Ramos (cell line): ENCODE data around the gene CACNA1D.
"Not testable (repeated sequence)": the region's sequence is repeated elsewhere in the genome, so short reads cannot be mapped to it uniquely, and the experiment has no call there.

ENCODE experiments used
- in situ Hi-C: fragments of 300-500 bp; cut with MboI; formaldehyde crosslinking; loops from one replicate; pipeline ENCODE4 v1.14.3; 2022; ENCODE audit warnings: low sequenced_read_pairs; ENCODE audit not compliant: unreplicated experiment

Gene CACNA1D

GRCh38 chr3:53642211-53642610 lies 147.8 kb downstream of the CACNA1D start:
- in situ Hi-C loops: no loop called here

- in situ Hi-C loops: no loop called here
Observed at GRCh38 chr3:53643757-53644156, 149.3 kb downstream of the CACNA1D start.

- in situ Hi-C loops: no loop called here
Observed at GRCh38 chr3:53645754-53646153, 151.3 kb downstream of the CACNA1D start.

GRCh38 chr3:53646723-53647122 lies 152.3 kb downstream of the CACNA1D start:
- in situ Hi-C loops: no loop called here

GRCh38 chr3:53649816-53650215 lies 155.4 kb downstream of the CACNA1D start:
- in situ Hi-C loops: no loop called here

GRCh38 chr3:53650424-53650823 lies 156.0 kb downstream of the CACNA1D start:
- in situ Hi-C loops: no loop called here

GRCh38 chr3:53650928-53651661 lies 156.7 kb downstream of the CACNA1D start:
- in situ Hi-C loops: no loop called here

GRCh38 chr3:53651927-53652326 lies 157.5 kb downstream of the CACNA1D start:
- in situ Hi-C loops: no loop called here

GRCh38 chr3:53657651-53658050 lies 163.2 kb downstream of the CACNA1D start:
- in situ Hi-C loops: no loop called here

- in situ Hi-C loops: no loop called here
Observed at GRCh38 chr3:53658613-53659193, 164.3 kb downstream of the CACNA1D start.

- in situ Hi-C loops: no loop called here
Observed at GRCh38 chr3:53659996-53660395, 165.6 kb downstream of the CACNA1D start.

GRCh38 chr3:53661480-53661879 lies 167.1 kb downstream of the CACNA1D start:
- in situ Hi-C loops: no loop called here

GRCh38 chr3:53664812-53665211 lies 170.4 kb downstream of the CACNA1D start:
- in situ Hi-C loops: not testable (repeated sequence)

- in situ Hi-C loops: no loop called here
Observed at GRCh38 chr3:53665608-53666425, 171.4 kb downstream of the CACNA1D start.

GRCh38 chr3:53668872-53669271 lies 174.5 kb downstream of the CACNA1D start:
- in situ Hi-C loops: no loop called here

- in situ Hi-C loops: no loop called here
Observed at GRCh38 chr3:53670721-53671120, 176.3 kb downstream of the CACNA1D start.

GRCh38 chr3:53671192-53671960 lies 177.0 kb downstream of the CACNA1D start:
- in situ Hi-C loops: no loop called here

GRCh38 chr3:53671961-53672299 lies 177.5 kb downstream of the CACNA1D start:
- in situ Hi-C loops: no loop called here

GRCh38 chr3:53672981-53673380 lies 178.6 kb downstream of the CACNA1D start:
- in situ Hi-C loops: no loop called here

GRCh38 chr3:53673722-53674350 lies 179.4 kb downstream of the CACNA1D start:
- in situ Hi-C loops: no loop called here
